Epithelial cell of prostate (primary cell): Measurements from ENCODE around the gene ZDHHC17.

Source experiments
- DNase-seq: peaks from one replicate; pipeline ENCODE4 v3.0.0-alpha.2; 2011; ENCODE audit warnings: low read depth, low spot score
- H3K27ac ChIP-seq: fragments of 450-650 bp; 2 replicates; pipeline ENCODE4 v1.5.1; 2017; ENCODE audit warnings: mild to moderate bottlenecking

ZDHHC17 gene

DNA sequence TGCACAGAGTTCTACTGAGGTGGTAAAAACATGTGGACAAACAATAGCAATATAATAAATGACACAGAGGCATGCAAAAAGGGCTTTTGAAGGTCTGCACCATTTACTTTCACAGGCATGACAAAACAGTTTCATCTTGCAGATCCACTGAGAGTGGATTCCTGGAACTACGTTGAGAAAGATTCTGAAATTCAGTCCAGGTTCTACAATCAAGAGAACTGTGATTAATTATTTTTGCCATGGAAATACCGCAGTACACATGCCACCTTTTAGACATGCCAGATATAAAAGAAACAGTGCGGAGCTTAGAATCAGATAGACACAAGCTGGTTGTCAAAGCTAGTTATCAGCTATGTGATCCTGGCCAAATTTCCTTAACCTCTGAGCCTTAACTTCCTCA is 110.1 kb downstream of the ZDHHC17 start:
- DNase-seq, result no peak

GRCh38 chr12:76874491-76875190 is 110.7 kb downstream of the ZDHHC17 start:
- H3K27ac ChIP-seq, result no peak overlapping the region
- no peak for DNase-seq

More for the DNA sequence above, 110.1 kb downstream of the ZDHHC17 start:
- no peak overlapping the region for H3K27ac ChIP-seq

- DNase-seq, result no peak
- peak overlapping the region; percentile 46 for H3K27ac ChIP-seq
These were observed 112.8 kb downstream of the ZDHHC17 start for GRCh38 chr12:76876696-76877229.

DNA sequence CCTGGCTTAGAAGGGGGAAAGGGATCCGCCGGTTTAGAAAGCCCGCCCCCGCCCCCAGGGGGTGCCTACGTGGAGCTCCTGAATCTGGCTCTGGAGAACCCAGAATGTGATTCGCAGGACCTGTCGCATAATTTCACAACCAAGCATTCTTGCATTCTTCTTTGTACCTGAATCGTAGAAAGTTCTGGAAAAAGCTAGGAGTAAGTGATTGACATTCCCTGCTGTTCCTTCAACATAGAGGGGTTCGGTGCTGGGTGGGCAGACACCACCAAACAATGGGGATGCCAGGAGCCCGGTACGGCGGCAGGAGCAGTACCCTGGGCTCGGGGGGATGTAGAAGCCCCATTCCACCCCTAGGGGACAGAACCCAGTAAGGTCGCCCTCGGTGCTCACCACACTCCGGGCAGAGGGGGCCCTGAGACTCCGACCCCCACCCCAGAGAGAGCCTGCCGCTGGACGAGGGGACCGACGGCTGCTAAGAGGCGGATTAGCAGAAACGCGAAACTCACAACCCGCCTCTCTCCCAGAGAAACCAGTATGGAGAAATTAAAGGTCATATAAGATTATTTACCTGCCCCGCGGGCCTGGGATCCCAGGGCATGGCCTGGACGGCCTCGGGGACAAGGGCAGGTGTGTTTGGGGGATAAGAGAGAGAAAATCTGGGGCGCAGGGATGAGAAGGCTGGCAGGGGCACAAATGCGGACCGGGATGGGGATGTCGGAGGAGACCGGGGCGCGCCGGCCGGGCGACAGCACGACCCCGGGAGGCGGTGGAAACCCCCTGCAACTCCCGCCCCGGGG is 114.4 kb downstream of the ZDHHC17 start:
- no peak for DNase-seq
- peak overlapping the region; percentile 20 for H3K27ac ChIP-seq

DNA sequence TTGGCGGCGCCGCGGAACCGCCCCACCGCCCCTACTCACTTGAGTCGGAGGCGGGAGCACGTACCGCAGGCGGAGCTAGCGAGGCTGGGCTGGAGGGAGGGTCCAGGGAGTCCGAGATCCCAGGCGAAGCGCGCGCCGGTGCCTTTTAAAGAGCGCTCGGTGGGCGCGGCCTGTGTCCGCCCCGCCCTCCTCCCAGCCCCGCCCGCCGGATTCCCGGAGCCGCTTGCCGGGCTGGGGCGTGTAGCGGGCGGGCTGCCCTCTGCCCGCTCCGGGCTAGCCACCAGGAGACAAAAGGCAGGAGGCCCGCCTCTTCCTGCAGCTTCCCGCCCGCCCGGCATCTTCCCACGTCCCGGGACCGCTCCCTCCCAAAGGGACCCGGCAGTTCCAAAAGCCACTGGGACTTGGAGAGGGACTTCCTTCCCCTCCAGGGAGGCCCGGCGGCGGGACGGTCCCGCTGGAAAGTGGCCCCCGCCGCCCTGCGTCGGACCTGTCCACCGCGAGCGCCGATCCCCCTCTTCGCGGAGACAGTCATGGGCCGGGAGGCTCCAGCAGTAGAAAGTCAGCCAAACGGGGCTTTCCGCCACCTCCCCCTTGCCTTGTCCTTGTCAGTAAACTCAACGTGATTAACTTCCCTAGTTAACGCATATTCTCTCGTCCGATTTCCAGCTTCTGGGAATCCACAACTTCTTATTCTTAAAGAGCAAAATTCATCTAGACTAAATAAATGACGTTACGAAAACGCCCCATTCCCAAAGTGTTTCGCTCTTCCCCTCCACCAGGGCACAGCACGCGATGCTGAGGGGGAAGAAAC is 115.2 kb downstream of the ZDHHC17 start, which contains the start of gene CSRP2:
TSS of gene CSRP2 (minus strand) at position 121 of the 811 bp plus-strand sequence. CDS start 12,759 bp downstream, outside the sequence.
- H3K27ac ChIP-seq, result peak within 1 kb of the TSS; percentile 34
- no peak for DNase-seq

DNA sequence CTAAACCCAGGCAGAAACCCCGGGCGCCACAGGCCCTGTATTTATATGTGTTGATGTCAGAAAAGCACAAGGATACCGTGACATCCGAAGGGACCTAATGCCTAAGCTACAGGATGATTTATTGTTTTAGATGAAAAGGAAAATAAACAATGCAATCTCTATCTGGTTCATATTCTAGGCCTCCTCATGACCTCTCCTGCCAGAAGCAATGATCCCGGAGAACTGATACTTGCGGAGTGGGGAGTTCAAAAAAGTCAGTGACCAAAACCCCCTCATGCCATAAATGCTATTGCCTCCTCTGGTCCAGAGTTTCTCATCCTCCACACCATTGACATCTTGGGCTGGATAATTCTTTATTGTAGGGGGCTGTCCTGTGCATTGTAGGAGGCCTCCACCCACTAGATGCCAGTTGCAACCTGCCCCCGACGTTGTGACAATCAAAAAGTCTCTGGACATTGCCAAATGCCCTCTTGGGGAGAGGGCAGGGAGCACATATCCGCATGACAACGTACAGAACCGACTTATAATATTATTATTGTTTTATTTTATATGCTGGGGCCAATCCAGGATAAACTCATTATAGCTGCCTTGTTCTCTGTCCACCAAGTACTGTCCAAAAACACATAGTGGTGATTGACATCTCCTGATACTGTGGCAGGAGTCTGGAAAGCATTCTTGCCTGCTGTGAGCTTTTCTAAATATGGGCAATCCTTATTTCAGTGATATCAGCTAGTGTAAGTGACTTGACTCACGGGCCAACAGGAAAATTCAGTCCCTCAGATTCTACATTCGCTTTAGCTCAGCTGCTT is 116.0 kb downstream of the ZDHHC17 start:
- peak overlapping the region; percentile 34 for H3K27ac ChIP-seq

GRCh38 chr12:76880519-76881023 is 116.7 kb downstream of the ZDHHC17 start:
- no peak overlapping the region for H3K27ac ChIP-seq
- no peak for DNase-seq

More for the DNA sequence above, 116.0 kb downstream of the ZDHHC17 start:
- DNase-seq, result no peak

- H3K27ac ChIP-seq, result no peak overlapping the region
- DNase-seq, result no peak
These were observed 117.2 kb downstream of the ZDHHC17 start for GRCh38 chr12:76881142-76881541.

DNA sequence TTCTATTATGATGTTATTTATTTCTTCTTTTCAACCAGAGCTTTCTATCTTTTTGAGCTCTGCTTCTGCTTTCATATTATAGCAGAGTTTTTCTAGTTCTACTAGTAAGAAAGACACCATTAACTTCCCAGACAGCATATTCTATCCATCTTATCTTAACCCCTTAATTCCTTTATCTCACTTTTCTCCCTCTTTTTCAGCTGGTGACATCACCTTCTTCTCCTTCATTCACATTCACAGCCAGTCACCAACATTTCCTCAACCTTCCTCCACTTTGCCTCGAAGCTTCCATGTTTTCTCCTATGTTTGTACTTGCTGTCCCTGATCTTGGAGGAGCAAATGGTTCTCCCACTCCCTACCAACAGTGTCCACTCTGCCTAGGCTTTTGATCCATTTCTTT is 118.5 kb downstream of the ZDHHC17 start:
- no peak overlapping the region for H3K27ac ChIP-seq
- no peak for DNase-seq

GRCh38 chr12:76883151-76883550 is 119.2 kb downstream of the ZDHHC17 start:
- no peak for DNase-seq
- H3K27ac ChIP-seq, result peak overlapping the region; percentile 2

GRCh38 chr12:76883811-76884210 is 119.9 kb downstream of the ZDHHC17 start:
- H3K27ac ChIP-seq, result no peak overlapping the region
- DNase-seq, result no peak

- H3K27ac ChIP-seq, result no peak overlapping the region
- no peak for DNase-seq
These were observed 124.9 kb downstream of the ZDHHC17 start for GRCh38 chr12:76888775-76889174.

- no peak for DNase-seq
- no peak overlapping the region for H3K27ac ChIP-seq
These were observed 126.5 kb downstream of the ZDHHC17 start for GRCh38 chr12:76890151-76891143.

DNA sequence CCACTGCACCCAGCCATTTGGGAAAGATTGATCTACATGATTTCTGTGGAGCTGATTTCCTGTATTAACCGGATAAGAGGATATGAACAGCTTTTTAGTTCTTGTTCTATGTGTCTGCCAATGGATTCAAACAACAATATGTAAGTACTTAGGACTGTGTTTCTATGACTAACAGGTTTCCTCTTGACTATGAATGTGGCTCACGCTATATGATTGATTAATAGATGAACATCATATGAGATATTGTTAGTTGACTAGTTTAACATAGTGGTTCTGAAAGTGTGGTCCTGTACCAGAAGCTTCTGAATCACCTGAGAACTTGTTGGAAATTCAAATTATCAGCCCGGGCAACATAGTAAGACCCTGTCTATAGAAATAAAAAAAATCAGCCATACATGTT is 127.7 kb downstream of the ZDHHC17 start:
- DNase-seq, result no peak

DNA sequence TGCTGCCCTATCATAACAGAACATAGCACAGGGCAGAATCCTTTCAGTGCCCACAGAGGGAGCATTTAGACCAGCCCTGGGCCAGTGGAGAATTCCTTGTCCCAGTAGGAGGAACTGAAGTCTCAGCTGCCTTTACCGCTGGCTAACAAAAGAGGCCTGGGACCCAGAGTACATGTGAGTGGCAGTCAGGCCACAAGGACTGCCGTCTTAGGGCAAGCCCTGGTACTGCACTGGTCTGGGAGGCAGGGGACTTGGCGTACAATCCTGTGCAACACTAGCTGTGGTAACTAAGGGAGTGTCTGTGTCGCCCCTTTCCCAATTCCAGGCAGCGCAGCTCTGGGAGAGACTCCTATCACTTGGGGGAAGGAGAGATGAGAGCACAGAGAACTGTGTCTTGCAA is 131.9 kb downstream of the ZDHHC17 start:
- H3K27ac ChIP-seq, result no peak overlapping the region
- no peak for DNase-seq

More for the DNA sequence above, 127.7 kb downstream of the ZDHHC17 start:
- no peak overlapping the region for H3K27ac ChIP-seq

DNA sequence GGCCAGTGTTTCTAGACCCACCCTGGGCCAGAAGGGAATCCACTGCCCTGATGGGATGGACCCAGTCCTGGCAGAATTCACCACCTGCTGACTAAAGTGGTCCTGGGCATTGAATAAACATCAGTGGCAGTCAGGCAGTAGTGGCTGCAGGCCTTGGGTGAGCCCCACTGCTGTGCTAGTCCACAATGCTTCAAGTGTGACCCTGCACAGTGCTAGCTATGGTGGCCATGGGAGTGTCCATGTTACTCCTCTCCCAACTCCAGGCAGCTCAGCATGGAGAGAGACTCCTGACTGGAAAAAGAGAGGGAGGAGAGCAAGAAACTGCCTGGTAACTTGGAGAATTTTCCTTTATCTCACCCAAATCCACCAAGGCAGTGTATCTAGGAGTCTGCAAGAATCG is 132.4 kb downstream of the ZDHHC17 start:
- H3K27ac ChIP-seq, result no peak overlapping the region
- no peak for DNase-seq

GRCh38 chr12:76898442-76898841 is 134.5 kb downstream of the ZDHHC17 start:
- no peak overlapping the region for H3K27ac ChIP-seq
- DNase-seq, result no peak

DNA sequence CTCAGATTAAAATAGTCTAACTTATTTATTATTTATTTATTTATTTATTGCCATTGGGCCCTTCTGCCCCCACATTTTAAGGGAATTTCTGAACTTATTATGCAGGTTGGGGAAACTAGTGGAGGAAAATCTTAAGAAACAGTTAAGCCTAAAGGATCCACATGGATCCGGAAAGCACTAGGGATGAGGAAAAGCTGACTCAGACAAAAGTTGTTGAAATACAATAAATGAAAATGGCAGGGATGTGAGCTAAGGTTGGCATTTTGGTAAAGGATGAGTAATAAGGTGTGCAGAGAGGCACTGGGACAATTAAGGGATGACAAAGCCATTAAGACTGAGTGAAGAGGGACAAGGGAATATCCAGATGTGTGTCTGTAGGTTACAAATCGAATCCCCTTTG is 135.6 kb downstream of the ZDHHC17 start:
- DNase-seq, result no peak
- H3K27ac ChIP-seq, result no peak overlapping the region
